Measurements from ENCODE around the gene MTOR.

DNA sequence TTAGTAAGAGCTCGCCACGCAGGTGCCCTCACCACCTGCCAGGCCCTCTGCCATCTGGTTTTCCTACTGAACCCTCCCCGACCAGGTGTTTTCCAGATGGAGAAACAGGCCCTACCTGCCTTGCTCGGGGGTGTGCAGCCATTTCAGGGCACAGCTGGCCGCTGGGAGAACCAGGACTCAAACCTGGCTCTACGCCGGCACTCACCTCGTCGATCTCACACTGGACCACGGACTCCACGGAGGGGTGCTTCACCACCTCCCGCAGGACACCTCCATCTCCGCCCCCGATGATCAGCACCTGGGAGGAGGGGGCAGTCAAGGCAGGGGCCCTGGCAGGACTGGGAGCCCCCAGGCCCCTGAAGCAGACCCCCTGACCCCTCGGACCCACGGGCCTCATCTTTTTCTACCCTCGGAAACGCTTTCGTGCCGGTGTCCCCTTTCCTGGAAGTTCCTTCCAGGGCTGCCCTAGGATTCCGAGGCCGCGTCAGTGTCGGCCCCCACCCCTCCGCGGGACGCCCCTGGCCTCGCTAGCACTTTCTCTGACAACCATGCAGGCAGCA is 203.7 kb downstream of the MTOR start:
- TF ChIP-seq, protein P1, sequence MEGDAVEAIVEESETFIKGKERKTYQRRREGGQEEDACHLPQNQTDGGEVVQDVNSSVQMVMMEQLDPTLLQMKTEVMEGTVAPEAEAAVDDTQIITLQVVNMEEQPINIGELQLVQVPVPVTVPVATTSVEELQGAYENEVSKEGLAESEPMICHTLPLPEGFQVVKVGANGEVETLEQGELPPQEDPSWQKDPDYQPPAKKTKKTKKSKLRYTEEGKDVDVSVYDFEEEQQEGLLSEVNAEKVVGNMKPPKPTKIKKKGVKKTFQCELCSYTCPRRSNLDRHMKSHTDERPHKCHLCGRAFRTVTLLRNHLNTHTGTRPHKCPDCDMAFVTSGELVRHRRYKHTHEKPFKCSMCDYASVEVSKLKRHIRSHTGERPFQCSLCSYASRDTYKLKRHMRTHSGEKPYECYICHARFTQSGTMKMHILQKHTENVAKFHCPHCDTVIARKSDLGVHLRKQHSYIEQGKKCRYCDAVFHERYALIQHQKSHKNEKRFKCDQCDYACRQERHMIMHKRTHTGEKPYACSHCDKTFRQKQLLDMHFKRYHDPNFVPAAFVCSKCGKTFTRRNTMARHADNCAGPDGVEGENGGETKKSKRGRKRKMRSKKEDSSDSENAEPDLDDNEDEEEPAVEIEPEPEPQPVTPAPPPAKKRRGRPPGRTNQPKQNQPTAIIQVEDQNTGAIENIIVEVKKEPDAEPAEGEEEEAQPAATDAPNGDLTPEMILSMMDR (IDR thresholded peaks at IDR 0.05): no peak
- peak in 2 of 3 donors; percentile 34 for TF ChIP-seq POLR2A (IDR thresholded peaks at IDR 0.05)
